Breast epithelium (tissue), 3 donors: ENCODE measurements around the gene INS.

ENCODE experiments used
- CTCF ChIP-seq, 3 donors: fragments of 450-650 bp; IDR thresholded peaks; one replicate each; pipeline ENCODE4 v1.5.1; 2016 to 2017; ENCODE audit warnings: antibody characterized with exemption in 3 of 3, mild to moderate bottlenecking in 3 of 3, moderate library complexity in 3 of 3
- POLR2A ChIP-seq: fragments of 450-650 bp; IDR thresholded peaks from one replicate; pipeline ENCODE4 v1.6.1; 2016; ENCODE audit warnings: antibody characterized with exemption, mild to moderate bottlenecking, moderate library complexity
- POLR2AphosphoS5 ChIP-seq, 3 donors: sonication (generic); formaldehyde crosslinking; IDR thresholded peaks; one replicate each; pipeline ENCODE4 v1.6.1; 2017; ENCODE audit warnings: antibody characterized with exemption in 3 of 3

- TF ChIP-seq CTCF (IDR thresholded peaks at IDR 0.05) (no peak), POLR2AphosphoS5 (IDR thresholded peaks at IDR 0.05) (no peak), POLR2A (no peak)
Measured at GRCh38 chr11:2121227-2122130, 39.5 kb downstream of the INS start.
